ENCODE results near the gene PGBD5.
"Not testable (repeated sequence)": the region's sequence is repeated elsewhere in the genome, so short reads cannot be mapped to it uniquely, and the experiment has no call there.

The PGBD5 gene

GRCh38 chr1:230425252-230426091, 660 bp downstream of the PGBD5 start:
- DNase-seq, result no peak

- DNase-seq, result no peak
Observed at GRCh38 chr1:230424391-230425251, 1.5 kb downstream of the PGBD5 start.

- DNase-seq, result no peak
Observed at GRCh38 chr1:230423951-230424350, 2.2 kb downstream of the PGBD5 start.

- DNase-seq, result no peak
Observed at GRCh38 chr1:230423261-230423660, 2.9 kb downstream of the PGBD5 start.

GRCh38 chr1:230422221-230422981, 3.7 kb downstream of the PGBD5 start:
- DNase-seq, result no peak

- DNase-seq, result no peak
Observed at GRCh38 chr1:230421481-230421880, 4.7 kb downstream of the PGBD5 start.

- DNase-seq, result not testable (repeated sequence)
Observed at GRCh38 chr1:230420372-230420771, 5.8 kb downstream of the PGBD5 start.

GRCh38 chr1:230416430-230416829, 9.7 kb downstream of the PGBD5 start:
- DNase-seq, result no peak

GRCh38 chr1:230415405-230416132, 10.6 kb downstream of the PGBD5 start:
- DNase-seq, result no peak

GRCh38 chr1:230414694-230415093, 11.4 kb downstream of the PGBD5 start:
- no peak for DNase-seq

GRCh38 chr1:230414102-230414501, 12.0 kb downstream of the PGBD5 start:
- no peak for DNase-seq

GRCh38 chr1:230413061-230413460, 13.1 kb downstream of the PGBD5 start:
- no peak for DNase-seq

GRCh38 chr1:230408971-230409370, 17.2 kb downstream of the PGBD5 start:
- DNase-seq, result no peak

- no peak for DNase-seq
Observed at GRCh38 chr1:230407351-230407750, 18.8 kb downstream of the PGBD5 start.

GRCh38 chr1:230406727-230407126, 19.4 kb downstream of the PGBD5 start:
- not testable (repeated sequence) for DNase-seq

- DNase-seq, result no peak
Observed at GRCh38 chr1:230403442-230403841, 22.7 kb downstream of the PGBD5 start.

- no peak for DNase-seq
Observed at GRCh38 chr1:230401763-230402294, 24.3 kb downstream of the PGBD5 start.

GRCh38 chr1:230401101-230401500, 25.0 kb downstream of the PGBD5 start:
- no peak for DNase-seq

GRCh38 chr1:230400007-230400344, 26.2 kb downstream of the PGBD5 start:
- no peak for DNase-seq

GRCh38 chr1:230399321-230400006, 26.7 kb downstream of the PGBD5 start:
- DNase-seq, result no peak

- no peak for DNase-seq
Observed at GRCh38 chr1:230398856-230399255, 27.3 kb downstream of the PGBD5 start.

GRCh38 chr1:230396966-230397365, 29.2 kb downstream of the PGBD5 start:
- DNase-seq, result no peak
